GM18505 (cell line): Measurements from ENCODE around the gene SLC25A21.

Experiments used
- ATAC-seq: cut with Tn5 transposase; IDR thresholded peaks from one replicate; pipeline ENCODE4 v1.9.1; 2021; ENCODE audit not compliant: unreplicated experiment
- POLR2A ChIP-seq: IDR thresholded peaks from 4 replicates; pipeline ENCODE4 v1.6.1; 2011; ENCODE audit warnings: borderline replicate concordance; ENCODE audit not compliant: insufficient read depth, insufficient read length; ENCODE audit errors: extremely low read depth

The SLC25A21 gene

DNA sequence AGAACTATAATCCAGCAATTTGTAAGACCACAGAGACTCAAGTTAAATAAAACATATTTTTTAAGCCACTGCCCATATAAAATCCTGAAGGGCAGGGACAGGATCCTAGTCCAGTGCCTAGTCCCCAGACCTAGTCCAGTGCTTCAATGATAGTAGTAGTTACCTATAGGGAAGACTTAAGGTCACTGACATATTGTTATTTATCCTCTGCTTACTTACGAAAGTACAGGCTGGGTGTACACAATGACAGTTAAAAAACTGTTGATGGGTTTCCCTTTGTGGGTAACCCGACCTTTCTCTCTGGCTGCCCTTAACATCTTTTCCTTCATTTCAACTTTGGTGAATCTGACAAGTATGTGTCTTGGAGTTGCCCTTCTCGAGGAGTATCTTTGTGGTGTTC, 192.5 kb downstream of the SLC25A21 start:
- ATAC-seq: no peak
- TF ChIP-seq POLR2A: no peak

DNA sequence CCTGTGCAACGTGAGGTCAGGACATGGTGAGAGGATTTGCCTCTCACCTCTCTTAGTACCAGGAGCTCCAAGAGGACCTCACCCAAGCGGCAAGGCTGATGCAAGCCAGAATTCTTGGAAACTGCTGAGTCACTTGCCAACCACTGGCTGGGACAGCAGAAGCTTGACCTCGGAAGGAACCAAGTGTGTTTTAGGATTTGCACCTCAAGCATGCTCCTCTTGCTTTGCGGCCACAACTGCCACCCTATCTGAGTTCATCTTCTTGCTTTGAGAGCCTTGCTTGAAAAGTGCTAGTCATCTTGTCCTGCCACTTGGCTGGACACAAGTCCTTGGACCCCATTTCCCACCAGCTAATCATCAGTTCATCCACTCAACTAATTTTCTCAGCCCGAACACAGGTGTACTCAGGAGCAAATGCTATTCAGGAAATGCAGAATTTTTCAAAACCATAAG, 195.8 kb downstream of the SLC25A21 start:
- no peak for TF ChIP-seq POLR2A
- ATAC-seq: no peak

DNA sequence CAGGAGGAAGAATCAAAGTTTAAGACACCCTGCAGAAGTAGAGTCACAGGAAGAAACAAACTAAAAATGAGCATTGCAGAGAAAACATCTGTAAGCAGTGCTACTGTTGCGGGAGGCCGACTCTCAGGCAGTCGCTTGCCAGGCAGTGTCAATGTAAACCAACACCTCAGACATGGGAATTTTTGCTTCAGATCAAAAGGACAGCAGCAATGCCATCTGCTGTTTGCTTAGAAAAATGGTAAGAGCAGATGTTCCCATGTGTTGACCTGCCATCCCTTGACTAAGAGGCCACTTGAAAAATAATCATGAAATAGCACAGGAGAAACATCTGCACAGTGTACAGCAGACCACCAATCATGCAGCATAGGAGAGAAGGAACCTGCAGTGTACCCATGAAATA, 196.6 kb downstream of the SLC25A21 start:
- TF ChIP-seq POLR2A: no peak
- no peak for ATAC-seq

DNA sequence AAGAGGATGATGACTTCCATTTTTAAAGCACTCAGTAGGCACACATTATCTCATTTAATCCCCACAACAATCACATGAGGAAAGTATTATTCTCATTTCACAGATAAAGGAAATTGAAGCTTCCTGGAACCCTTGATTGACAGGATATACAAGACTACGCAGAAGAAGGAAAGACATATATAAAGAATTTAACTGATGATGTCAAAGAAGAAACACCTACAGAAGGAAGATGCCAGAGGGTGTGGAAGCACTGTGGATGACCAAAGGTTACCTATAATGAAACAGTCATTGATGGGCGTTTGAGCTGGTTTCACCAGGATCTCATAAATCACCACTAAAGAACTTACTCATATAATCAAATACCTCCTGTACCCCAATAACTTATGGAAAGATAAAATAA, 197.4 kb downstream of the SLC25A21 start:
- no peak for TF ChIP-seq POLR2A
- no peak for ATAC-seq

DNA sequence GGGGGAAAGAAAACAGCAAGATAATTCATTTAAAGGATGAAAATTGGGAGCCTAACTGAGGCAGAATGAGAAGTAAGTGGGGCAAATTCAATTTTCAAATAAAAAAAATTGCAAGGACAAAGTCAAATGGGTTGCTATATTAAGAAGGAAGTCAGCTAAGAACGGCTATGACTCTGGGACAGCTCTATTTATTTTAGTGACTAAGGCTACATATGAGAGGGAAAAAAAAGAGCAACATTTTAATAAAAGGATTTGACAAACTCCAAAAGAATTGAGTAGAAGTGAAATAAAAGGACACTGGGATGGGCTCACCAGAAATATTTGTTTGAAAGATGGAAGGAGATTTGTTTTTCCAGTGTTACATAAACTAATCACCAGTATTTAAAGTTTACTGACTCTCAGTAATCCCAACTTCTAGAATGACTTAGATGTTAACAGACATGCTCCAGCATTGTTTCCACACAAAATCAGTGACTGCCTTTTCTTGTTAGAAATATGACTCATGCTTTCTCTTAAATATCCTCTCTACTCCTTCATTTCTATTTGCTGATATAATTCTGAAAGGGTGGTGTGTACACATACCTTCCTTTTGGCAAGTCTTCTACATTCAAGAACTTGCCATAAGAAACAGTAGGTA, 198.5 kb downstream of the SLC25A21 start:
- no peak for ATAC-seq
- no peak for TF ChIP-seq POLR2A

DNA sequence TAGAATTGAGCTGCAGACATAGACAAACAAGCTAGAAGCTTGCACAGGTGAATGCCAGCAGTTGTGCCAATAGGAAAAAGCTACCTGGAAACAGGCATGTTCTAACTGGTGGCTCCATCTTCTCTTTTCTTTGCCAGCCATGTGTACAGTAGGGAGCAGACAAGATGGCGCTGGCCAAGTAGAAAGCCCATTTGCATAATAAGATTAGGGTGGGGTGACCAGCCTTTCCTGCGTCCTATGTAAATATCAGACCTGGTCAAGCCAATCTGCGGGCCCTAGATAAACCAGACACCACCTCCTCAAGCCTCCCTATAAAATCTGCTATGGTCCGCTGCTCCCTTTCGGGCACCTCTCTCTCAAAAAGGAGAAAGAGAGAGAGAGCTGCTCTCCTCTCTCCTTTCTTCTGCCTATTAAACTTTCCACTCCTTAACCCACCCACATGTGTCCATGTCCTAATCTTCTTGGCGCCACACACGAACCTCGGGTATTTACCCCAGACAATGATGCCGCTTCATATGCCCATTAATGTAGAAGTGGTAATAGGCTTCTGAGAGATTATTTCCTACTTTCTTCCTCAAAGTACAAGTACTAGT, 201.0 kb downstream of the SLC25A21 start:
- TF ChIP-seq POLR2A: no peak
- no peak for ATAC-seq

DNA sequence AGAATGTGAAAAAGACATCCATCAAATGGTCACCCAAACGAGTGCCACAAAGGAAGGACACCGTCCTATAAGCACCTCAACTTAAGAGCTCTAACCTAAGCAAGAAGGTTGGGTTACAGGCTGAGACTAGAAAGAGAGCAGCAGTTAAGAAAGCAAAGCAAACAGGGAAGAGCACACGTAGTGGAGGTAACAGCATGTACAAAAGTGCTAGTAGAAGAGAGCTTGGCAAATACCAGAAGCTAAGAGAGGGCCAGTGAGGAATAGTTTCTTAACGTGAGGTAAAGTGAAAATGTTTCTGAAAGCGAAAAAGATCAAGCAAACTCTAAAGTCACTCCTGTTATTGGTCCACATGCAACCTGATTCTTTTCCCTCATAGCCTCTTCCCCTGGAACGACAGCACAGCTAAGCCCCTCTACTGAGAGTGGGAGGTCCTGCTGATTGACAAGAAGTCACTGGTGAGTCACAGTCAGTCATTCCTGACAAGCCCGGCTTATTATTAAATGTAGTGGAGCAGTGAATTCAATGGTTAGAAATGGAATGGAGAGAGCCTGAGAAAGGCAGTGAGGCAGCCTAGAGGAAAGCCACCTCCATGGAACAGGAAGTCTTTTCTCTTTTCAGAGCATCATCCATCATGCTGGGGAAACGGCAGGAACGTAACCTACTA, 204.4 kb downstream of the SLC25A21 start:
- TF ChIP-seq POLR2A: no peak
- no peak for ATAC-seq

DNA sequence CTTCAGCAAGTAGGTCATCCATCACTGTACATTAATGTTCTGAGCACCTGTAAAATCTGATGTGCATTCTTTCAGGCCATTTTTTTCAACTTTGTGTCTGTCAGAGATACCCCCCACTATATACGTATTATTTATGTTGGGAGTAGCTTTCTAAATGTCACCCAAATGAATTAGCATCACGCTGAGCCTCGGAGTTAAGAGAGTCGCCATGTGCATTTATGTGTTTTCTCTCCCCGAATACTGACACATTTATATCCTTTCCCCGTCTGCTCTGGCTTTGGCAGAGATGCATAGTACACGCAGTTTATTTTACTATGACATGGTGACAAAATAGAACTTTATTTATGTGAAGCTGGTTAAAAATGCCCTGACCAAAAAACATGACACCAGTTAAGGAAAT, 216.4 kb downstream of the SLC25A21 start:
- no peak for TF ChIP-seq POLR2A
- ATAC-seq: no peak

DNA sequence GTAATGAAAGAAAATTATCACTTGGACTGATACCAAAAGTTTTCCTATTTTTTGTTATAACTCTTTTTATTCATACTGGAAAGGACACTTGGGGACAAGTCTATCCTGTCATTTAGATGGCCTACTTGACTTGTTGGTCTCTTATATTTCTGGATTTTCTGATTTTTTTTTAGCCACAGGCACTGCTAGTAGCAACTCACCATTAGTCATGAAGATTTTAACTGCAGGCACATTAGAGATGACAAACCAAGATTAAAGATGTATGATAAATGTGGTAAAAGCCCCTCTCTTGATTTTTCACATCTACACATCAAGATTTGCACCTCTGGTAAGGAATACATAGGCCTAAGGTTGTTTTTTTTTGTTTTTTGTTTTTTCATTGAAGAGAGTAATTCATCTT, 217.0 kb downstream of the SLC25A21 start:
- TF ChIP-seq POLR2A: no peak
- no peak for ATAC-seq

DNA sequence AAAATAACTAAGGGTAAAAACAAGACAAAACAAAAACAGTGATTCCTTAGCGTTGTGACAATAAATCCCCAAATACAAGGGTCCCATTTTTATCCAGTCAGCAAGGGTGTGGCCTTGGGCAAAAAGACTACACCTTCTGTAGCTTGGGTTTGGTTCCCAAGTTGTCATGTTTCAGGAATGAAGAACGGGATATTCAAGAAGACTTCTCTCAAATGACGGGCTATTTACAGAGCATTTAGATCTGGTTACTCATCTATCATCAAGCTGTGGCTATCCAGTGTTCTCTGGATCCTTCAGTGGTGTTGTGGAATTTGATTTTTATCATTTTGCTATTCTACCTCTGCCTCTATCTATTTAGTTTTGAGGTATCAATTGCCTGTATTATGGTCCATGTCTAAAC, 219.7 kb downstream of the SLC25A21 start:
- no peak for ATAC-seq
- TF ChIP-seq POLR2A: no peak

DNA sequence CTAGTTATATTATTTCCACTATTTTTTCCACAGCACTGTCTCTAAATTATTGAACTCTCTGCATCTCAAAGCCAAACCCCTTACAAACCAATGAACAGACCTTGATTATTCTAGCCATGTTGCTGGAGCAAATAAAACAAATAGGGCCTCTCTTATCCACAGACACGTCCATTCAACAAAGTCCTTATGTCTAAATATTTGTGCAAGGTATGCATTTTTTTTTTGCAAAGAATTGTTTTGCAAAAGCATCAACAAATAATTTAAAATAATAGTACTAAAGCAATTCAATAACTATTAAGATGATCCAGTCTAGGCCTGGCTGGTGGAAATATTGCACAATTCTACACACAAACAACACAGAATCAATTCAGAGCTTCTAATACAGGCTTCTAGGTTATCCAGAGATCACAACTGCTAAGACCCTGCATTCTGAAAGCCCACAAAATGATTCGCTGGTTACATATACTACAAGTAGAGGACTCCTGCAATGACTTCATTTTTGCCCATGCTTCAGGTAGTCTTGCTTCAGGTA, 221.0 kb downstream of the SLC25A21 start:
- ATAC-seq: no peak
- TF ChIP-seq POLR2A: no peak

DNA sequence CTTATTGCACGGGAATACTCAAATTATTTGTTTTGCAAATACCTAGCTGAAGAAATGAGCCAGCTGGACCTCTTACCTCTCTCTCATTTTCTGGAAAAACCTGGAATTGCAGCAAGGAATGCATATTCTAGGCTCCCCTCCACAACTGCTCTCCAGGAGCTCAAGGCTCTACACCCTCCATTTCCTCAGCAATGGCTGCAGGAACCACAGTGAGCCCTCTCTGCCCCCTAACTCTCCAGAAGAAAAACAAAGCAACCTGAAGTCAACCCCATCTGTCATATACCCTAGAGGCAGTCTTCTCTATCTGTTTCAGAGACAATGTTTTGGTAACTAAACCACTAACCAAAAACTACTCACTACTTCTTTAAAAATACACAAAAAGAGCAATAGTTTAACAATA, 221.6 kb downstream of the SLC25A21 start:
- no peak for TF ChIP-seq POLR2A
- no peak for ATAC-seq

DNA sequence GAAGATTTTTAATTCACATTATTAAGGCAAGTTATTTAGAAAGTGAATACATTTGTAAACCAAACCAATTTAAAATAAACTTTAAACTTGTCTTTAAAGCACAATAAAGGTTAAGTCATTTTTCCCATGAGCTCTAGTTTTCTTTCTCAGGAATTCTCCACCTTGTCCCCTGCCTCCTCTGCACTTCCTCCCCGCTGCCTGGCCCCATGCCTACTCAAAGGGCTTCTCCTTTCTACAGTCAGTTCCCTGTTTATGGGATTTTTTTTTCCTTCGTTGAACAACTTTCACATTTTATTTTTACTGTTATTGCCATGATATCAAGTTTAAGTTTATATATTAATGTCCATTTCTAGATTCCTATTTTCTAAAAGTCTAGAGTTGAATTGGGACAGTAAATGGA, 223.0 kb downstream of the SLC25A21 start:
- no peak for TF ChIP-seq POLR2A
- ATAC-seq: no peak
